HG02759 (cell line): ENCODE data around the gene DLX4.

Experiments
- ATAC-seq: cut with Tn5 transposase; IDR thresholded peaks from one replicate; pipeline ENCODE4 v1.9.1; 2021; ENCODE audit warnings: mild to moderate bottlenecking, moderate library complexity; ENCODE audit not compliant: unreplicated experiment

The DLX4 gene

GRCh38 chr17:49946964-49947584 lies 21.9 kb upstream of the DLX4 start:
- no peak for ATAC-seq

GRCh38 chr17:49949634-49950033 lies 19.4 kb upstream of the DLX4 start:
- no peak for ATAC-seq

DNA sequence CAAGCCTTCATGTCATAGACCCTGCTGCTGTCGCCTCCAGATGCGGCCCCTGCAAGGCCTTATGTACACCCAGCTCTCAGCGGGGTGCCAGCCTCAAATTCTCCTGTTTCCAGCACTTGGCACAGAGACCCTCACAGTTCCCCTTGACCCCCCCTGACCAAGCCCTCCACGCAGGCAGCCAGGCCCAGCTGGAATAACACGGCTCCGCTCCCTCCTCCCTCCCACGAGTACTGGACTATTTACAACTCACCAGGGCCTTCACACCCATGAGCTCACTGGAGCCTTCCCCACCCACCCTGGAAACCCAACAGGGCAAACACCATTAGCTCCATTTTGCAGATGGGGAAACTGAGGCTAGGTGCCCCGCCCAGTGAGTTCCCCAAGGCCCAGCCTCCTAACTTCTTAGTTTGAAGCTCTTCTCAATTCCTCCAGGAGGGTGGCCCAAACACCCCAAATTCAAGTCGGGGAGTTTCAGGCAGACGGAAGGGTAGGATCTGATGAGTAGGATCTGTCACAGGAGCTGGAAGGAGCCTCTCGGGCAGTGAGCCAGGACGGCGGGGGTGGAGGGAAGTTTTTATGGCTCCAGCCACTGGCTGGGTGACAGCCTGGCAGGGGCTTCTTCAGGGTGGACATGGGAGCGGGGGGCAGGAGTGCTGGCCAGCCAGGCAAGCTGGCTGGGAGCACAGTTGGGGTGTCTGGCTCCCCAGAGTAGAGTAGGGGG lies 17.5 kb upstream of the DLX4 start:
- ATAC-seq: no peak

GRCh38 chr17:49952209-49952911 lies 16.6 kb upstream of the DLX4 start:
- peak; percentile 49 for ATAC-seq

DNA sequence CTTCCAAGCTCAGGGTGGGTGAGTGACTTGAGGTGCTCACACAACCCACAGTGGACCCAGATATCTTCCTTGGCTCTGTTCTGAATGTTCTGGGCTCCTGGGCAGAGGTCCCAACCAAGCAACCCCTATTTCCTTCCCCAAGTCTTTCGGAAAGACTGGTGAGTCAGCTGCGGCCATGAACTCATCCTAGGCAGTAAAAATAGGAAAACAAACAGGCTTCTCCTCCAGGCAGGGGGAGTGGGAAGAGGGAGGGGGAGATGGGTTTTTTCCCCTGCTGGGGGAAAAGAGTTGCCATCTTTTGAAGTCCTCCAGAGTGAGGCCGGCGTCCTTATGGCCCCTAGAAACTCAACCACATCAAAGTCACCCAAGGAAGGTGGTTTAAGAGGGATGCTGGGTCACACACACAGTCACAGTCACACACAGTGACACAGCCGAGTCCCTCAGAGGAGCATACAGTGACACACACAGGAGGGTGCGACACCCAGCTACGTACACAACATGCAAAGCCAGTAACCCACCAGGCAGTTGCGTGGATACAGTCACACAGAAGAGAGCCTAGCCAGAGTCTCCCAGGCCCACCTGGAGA lies 16.0 kb upstream of the DLX4 start:
- no peak for ATAC-seq

DNA sequence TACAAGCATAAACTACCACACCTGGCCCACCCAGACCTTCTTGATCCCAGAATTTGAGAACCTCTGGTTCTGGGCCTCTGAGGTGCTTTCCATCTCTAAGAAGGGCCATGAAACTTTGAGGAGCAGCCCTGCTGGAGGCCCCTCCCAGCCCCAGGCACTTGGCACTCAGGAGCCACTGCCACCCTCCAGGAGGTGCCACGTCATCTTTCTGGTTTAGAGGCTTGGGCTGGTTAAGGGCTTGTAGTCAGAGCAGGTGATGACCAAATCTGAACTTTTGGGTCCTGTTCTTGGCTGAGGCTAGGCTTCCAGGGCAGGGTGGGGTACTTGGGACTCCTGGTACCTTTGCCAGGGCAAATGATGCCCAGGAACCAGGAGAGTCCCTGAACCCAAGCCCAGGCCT lies 13.8 kb upstream of the DLX4 start:
- ATAC-seq: no peak

DNA sequence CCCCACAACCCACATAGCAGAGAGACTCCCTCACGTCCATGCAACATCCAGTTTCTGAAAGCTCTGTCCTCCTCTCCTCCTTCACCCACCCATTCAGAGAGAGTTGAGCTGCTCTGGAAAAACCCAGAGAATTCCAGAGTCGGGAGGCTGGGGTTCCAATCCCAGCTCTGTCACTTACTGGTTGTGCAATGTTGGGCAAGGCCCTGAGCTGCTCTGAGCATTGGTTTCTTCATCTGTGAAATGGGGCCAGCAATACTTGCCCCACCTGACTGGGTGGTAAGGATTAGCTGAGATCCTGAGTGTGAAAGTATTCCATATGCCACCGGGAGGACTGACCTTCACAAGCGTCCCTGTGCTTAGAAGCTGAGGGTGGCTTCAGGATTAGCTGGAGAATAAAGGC lies 12.2 kb upstream of the DLX4 start:
- no peak for ATAC-seq

- no peak for ATAC-seq
These were observed 11.6 kb upstream of the DLX4 start for GRCh38 chr17:49957350-49957749.

DNA sequence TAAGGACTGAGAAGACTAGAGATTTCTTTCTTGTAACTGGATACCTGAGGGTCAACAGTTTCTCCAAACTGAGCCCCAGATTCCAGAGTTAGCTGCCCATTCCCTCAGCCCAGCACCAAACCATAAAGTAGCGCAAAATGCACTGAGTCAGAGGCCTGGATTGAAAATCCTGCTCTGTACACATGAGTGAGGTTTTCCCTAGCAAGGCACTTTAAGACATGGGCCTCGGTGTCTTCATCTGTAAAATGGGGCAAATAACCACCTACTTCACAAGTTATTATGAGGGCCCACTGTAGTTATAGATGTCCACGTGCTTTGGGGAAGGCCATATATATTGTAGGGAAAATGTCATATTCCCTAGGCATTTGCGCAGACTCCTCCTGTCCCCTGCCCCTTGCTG lies 10.3 kb upstream of the DLX4 start:
- ATAC-seq: no peak

GRCh38 chr17:49959183-49959935 lies 9.6 kb upstream of the DLX4 start:
- ATAC-seq: no peak

DNA sequence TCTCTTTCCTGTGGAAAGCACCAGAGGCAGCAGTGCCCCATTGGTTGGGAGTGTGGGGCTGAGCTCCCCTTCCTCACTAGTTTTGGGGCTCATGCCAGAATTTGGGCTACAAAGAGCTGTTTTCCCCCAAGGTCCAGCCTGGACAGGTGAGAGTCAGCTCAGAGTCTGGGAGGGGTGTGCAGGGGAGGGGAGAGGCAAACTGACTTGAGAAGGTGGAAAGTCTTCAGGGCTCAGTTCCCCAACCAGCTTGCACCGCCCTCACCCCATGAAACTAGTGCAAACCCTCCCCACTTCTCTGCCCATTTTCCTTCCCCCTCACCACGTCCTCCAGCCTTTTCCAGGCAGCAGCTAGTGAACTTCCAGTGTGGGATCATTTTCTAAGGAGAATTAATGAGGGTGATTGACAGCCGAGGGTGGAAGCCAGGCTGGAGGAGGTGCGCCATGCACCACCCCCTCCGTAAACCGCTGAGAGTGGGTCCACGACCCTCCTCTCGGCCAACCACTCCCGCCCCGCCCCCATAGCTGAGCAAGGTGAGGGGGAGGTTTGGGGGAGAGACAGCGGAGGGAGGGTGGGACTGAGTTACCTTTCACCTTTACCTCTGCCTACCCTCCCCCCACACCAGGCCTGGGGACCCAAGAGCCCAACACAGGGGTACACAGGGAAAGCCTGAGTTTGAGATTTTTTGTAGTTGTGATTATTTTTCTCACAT lies 6.2 kb upstream of the DLX4 start:
- no peak for ATAC-seq

DNA sequence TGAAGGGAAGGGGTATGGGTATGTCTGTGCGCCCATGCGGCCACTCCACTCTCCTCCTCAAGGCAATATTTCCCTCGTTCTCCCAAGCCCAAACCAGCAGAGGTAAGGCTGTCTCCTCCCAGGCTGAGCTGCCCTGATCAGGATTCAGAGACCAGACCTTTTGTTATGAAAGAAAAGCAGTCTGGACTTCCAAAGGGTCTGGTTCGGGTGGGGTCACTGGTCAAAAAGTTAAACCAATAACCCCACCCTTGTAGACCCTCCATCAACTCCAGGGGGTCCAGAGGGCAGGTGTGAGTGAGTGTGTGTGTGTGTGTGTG lies 5.7 kb upstream of the DLX4 start:
- ATAC-seq: no peak

DNA sequence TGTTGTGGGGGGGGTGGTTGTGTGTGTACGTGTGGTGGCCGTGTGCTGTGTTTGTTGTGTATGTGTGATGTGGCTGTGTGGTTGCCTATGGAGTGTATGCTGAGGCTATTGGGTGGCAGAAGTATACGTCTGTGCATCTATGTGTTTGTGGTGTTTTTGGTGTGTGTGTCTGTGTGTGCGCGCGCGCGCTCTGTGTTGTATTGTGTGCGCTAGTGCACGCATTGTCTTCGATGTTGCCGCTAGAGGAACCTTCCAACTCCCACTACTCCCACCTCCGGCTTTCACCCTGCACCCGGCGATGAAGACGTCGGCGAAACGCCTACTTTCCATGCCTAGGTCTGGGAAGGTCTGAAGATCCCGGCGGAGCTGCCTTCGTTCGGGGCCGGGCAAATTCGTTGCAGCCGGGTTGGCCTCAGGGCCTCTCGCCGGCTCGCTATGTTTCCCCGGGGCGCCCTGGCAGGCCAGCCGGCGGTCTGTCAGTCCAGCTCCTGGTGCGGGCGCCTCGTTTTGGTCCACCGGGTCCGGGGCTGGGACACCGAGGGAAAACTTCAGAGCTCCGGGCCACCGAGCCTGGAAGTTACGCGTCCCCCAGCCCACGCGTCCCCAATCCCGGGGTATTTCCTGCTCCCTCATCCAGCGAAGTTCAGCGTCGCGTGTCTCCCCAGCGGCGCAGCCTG lies 5.2 kb upstream of the DLX4 start:
- no peak for ATAC-seq

- ATAC-seq: no peak
These were observed 4.7 kb upstream of the DLX4 start for GRCh38 chr17:49964303-49964768.

DNA sequence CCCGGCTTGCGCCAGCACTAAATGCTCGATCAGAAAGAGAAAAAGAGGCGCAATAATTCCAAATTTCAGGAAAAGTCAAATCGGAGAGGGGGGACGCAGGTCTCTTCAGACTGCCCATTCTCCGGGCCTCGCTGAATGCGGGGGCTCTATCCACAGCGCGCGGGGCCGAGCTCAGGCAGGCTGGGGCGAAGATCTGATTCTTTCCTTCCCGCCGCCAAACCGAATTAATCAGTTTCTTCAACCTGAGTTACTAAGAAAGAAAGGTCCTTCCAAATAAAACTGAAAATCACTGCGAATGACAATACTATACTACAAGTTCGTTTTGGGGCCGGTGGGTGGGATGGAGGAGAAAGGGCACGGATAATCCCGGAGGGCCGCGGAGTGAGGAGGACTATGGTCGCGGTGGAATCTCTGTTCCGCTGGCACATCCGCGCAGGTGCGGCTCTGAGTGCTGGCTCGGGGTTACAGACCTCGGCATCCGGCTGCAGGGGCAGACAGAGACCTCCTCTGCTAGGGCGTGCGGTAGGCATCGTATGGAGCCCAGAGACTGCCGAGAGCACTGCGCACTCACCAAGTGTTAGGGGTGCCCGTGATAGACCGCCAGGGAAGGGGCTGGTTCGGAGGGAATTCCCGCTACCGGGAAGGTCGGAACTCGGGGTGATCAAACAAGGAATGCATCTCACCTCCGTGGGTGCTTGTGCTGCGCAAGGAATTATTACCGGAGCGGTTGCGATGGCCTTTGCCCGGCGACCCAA lies 4.0 kb upstream of the DLX4 start:
- ATAC-seq: no peak

- no peak for ATAC-seq
These were observed 3.5 kb upstream of the DLX4 start for GRCh38 chr17:49965524-49965909.

DNA sequence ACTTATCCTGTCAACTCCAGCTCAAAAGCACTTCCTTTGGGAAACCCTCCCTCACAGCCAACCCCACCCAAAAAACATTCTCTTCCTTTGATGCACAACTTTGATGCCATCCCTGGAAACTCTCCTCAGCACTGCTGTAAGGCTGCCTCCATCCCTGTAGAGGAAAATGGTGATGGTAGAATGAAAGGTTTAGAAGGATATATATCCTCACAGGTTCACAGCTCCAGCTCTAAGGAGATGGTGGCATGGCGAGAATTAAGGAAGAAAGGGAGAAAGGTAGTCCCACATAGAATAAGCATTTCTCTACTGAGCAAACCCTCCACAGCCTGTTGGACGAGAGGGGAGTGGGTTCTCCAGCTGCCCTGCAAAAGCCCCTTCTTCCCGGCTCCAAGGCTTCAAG lies 2.2 kb upstream of the DLX4 start:
- ATAC-seq: no peak

- no peak for ATAC-seq
These were observed 1.8 kb upstream of the DLX4 start for GRCh38 chr17:49967205-49967604.

- ATAC-seq: no peak
These were observed 1.2 kb upstream of the DLX4 start for GRCh38 chr17:49967621-49968404.
